Forelimb muscle (tissue), 1 donor: ENCODE data around the gene PCDHB11. TPM values are rescaled to one million over a fixed set of nuclear protein-coding genes. Genes with fewer than 3 reads are reported as not detected.
"Not testable (repeated sequence)": the region's sequence is repeated elsewhere in the genome, so short reads cannot be mapped to it uniquely, and the experiment has no call there.

Source experiments
- DNase-seq: peaks from one replicate; pipeline ENCODE4 v3.0.0-alpha.2; 2013; ENCODE audit warnings: low read depth
- polyA plus RNA-seq: library from polyadenylated mRNA; unstranded; fragments of 120-200 nt; gene quantifications from one replicate; pipeline ENCODE4 v1.2.1, GENCODE V29; 2013; ENCODE audit not compliant: insufficient read length

The PCDHB11 gene
- polyA plus RNA-seq = 2.2 TPM

DNA sequence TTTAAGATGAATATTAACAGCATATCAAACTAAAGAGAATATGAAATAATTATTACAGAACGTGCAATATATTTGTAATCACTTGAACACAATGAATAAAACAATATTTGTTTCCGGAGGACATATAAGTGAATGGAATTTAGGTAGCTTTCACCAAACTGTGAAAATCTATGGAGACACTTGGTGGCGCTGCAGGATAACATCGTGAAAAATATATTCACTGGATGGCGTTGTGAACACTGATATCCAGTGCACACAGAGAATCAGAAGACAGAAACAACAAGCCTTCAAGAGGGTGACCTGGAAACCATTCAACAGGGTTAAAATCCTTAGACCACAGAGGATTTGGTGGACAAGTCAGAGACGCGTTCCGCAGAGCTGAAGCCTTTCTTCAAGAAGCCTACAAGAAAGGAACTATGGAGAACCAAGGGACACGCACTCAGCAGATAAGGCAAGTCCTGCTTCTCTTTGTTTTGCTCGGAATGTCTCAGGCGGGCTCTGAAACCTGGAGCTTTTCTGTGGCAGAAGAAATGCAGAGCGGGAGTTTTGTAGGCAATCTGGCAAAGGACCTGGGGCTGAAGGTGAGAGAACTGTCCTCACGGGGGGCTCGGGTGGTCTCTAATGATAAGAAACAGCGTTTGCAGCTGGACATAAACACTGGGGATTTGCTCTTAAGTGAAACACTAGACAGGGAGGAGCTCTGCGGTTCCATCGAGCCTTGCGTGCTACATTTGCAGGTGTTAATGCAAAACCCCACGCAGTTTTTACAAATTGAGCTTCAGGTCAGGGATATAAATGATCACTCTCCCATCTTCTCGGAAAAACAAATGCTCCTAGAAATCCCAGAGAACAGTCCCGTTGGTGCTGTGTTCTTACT lies at the start of gene PCDHB11:
TSS of gene PCDHB11 (plus strand) at position 269 of the 877 bp plus-strand sequence. CDS start at position 417, 148 bp downstream.
- DNase-seq = no peak

- no peak for DNase-seq
These were observed 49.6 kb upstream of the PCDHB11 start, which contains the start of gene PCDHB6 for GRCh38 chr5:141149812-141150211. Gene PCDHB6 (plus strand): TSS chr5:141150057. CDS start chr5:141150258, 201 bp downstream.

- no peak for DNase-seq
These were observed 49.0 kb upstream of the PCDHB11 start for GRCh38 chr5:141150224-141150992.

- DNase-seq = no peak
These were observed 48.5 kb upstream of the PCDHB11 start for GRCh38 chr5:141150993-141151325.

- not testable (repeated sequence) for DNase-seq
These were observed 47.8 kb upstream of the PCDHB11 start for GRCh38 chr5:141151632-141152031.

DNA sequence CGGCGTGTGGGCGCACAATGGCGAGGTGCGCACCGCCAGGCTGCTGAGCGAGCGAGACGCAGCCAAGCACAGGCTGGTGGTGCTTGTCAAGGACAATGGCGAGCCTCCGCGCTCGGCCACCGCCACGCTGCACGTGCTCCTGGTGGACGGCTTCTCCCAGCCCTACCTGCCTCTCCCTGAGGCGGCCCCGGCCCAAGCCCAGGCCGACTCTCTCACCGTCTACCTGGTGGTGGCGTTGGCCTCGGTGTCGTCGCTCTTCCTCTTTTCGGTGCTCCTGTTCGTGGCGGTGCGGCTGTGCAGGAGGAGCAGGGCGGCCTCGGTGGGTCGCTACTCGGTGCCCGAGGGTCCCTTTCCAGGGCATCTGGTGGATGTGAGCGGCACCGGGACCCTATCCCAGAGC lies 47.3 kb upstream of the PCDHB11 start:
- DNase-seq = not testable (repeated sequence)

- DNase-seq = no peak
These were observed 43.7 kb upstream of the PCDHB11 start for GRCh38 chr5:141155540-141156374.

DNA sequence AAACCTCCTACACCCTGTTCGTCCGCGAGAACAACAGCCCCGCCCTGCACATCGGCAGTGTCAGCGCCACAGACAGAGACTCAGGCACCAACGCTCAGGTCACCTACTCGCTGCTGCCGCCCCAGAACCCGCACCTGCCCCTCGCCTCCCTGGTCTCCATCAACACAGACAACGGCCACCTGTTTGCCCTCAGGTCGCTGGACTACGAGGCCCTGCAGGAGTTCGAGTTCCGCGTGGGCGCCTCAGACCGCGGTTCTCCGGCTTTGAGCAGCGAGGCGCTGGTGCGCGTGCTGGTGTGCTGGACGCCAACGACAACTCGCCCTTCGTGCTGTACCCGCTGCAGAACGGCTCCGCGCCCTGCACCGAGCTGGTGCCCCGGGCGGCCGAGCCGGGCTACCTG lies 42.1 kb upstream of the PCDHB11 start:
- not testable (repeated sequence) for DNase-seq

GRCh38 chr5:141157901-141158300 lies 41.5 kb upstream of the PCDHB11 start:
- DNase-seq = not testable (repeated sequence)

GRCh38 chr5:141172381-141173204 lies 26.8 kb upstream of the PCDHB11 start, which contains the start of gene PCDHB7:
Gene PCDHB7 (plus strand): TSS chr5:141172644. CDS start chr5:141172836, 192 bp downstream.
- no peak for DNase-seq

- DNase-seq = not testable (repeated sequence)
These were observed 24.9 kb upstream of the PCDHB11 start for GRCh38 chr5:141174291-141175104.

- DNase-seq = no peak
These were observed 23.5 kb upstream of the PCDHB11 start for GRCh38 chr5:141175933-141176332.

DNA sequence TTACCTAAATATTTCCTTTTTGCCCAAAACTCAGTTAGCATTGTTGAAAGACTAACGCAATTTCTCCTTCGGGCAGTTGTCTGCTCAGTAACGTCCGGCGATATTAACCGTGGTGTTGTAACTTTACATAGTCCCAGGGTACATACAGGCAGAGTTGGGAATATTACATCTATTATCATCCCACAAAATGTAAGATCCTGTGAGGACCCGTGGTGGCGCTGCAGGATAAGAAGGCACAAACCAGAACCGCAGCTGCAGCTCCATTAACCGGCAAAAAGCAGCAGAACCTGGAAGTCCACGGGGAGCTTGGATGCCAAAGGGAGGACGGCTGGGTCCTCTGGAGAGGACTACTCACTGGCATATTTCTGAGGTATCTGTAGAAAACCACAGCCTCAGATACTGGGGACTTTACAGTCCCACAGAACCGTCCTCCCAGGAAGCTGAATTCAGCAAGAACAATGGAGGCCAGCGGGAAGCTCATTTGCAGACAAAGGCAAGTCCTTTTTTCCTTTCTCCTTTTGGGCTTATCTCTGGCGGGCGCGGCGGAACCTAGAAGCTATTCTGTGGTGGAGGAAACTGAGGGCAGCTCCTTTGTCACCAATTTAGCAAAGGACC lies 21.7 kb upstream of the PCDHB11 start, which contains the start of gene PCDHB8:
TSS of gene PCDHB8 (plus strand) at position 214 of the 615 bp plus-strand sequence. CDS start at position 459, 245 bp downstream.
- not testable (repeated sequence) for DNase-seq

DNA sequence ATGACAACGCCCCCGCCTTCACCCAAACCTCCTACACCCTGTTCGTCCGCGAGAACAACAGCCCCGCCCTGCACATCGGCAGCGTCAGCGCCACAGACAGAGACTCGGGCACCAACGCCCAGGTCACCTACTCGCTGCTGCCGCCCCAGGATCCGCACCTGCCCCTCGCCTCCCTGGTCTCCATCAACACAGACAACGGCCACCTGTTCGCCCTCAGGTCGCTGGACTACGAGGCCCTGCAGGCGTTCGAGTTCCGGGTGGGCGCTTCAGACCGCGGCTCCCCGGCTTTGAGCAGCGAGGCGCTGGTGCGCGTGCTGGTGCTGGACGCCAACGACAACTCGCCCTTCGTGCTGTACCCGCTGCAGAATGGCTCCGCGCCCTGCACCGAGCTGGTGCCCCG lies 20.1 kb upstream of the PCDHB11 start:
- not testable (repeated sequence) for DNase-seq

DNA sequence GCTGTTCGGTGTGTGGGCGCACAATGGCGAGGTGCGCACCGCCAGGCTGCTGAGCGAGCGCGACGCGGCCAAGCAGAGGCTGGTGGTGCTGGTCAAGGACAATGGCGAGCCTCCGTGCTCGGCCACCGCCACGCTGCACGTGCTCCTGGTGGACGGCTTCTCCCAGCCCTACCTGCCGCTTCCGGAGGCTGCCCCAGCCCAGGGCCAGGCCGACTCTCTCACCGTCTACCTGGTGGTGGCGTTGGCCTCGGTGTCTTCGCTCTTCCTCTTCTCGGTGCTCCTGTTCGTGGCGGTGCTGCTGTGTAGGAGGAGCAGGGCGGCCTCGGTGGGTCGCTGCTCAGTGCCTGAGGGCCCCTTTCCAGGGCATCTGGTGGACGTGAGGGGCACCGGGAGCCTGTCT lies 19.6 kb upstream of the PCDHB11 start:
- DNase-seq = not testable (repeated sequence)

DNA sequence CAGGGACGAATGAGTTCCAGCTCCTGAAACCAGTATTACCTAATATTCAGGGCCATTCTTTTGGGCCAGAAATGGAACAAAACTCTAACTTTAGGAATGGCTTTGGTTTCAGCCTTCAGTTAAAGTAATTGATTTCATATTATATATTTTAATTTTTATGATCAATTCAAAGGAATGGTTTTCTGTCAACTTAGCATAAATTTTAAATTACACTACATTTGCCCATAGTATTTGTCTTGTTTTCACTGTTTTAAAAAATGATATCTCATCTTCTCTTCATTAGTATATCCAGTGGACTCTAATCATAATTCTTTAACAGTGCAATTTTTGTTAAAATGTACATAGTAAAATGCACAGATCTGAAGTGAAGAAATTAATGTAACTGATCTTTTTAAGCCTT lies 19.1 kb upstream of the PCDHB11 start:
- DNase-seq = no peak

GRCh38 chr5:141182248-141182647 lies 17.2 kb upstream of the PCDHB11 start, which contains the start of gene PCDHB16:
Gene PCDHB16 (plus strand): TSS chr5:141182387. CDS start chr5:141182560, 173 bp downstream.
- DNase-seq = no peak

DNA sequence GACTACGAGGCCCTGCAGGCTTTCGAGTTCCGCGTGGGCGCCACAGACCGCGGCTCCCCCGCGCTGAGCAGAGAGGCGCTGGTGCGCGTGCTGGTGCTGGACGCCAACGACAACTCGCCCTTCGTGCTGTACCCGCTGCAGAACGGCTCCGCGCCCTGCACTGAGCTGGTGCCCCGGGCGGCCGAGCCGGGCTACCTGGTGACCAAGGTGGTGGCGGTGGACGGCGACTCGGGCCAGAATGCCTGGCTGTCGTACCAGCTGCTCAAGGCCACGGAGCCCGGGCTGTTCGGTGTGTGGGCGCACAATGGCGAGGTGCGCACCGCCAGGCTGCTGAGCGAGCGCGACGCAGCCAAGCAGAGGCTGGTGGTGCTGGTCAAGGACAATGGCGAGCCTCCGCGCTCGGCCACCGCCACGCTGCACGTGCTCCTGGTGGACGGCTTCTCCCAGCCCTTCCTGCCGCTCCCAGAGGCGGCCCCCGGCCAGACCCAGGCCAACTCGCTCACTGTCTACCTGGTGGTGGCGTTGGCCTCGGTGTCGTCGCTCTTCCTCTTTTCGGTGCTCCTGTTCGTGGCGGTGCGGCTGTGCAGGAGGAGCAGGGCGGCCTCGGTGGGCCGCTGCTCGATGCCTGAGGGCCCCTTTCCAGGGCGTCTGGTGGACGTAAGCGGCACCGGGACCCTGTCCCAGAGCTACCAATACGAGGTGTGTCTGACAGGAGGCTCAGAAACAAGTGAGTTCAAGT lies 15.1 kb upstream of the PCDHB11 start:
- DNase-seq = not testable (repeated sequence)
